HEK293 (cell line): ENCODE results near the gene SULT2B1.

Experiments
- BCL11B ChIP-seq: fragments of 450-650 bp; formaldehyde crosslinking; IDR thresholded peaks from 2 replicates; pipeline ENCODE4 v1.5.1; 2016; ENCODE audit warnings: low read depth, missing biosample characterization, missing genetic modification characterization
- GLIS2 ChIP-seq: fragments of 450-650 bp; formaldehyde crosslinking; IDR thresholded peaks from 2 replicates; pipeline ENCODE4 v1.5.1; 2016; ENCODE audit warnings: missing biosample characterization, missing genetic modification characterization
- MYNN ChIP-seq: fragments of 450-650 bp; formaldehyde crosslinking; IDR thresholded peaks from 2 replicates; pipeline ENCODE4 v1.5.1; 2016; ENCODE audit warnings: missing biosample characterization, missing genetic modification characterization, borderline replicate concordance
- SALL2 ChIP-seq: fragments of 450-650 bp; formaldehyde crosslinking; IDR thresholded peaks from 2 replicates; pipeline ENCODE4 v1.5.0; 2017; ENCODE audit warnings: missing biosample characterization, mild to moderate bottlenecking, missing genetic modification characterization, borderline replicate concordance
- SP3 ChIP-seq: fragments of 450-650 bp; formaldehyde crosslinking; IDR thresholded peaks from 2 replicates; pipeline ENCODE4 v1.5.1; 2016; ENCODE audit warnings: missing biosample characterization, missing genetic modification characterization
- WT1 ChIP-seq: fragments of 450-650 bp; formaldehyde crosslinking; IDR thresholded peaks from 2 replicates; pipeline ENCODE4 v1.5.1; 2016; ENCODE audit warnings: missing biosample characterization, missing genetic modification characterization
- ZBTB17 ChIP-seq: fragments of 450-650 bp; formaldehyde crosslinking; IDR thresholded peaks from 2 replicates; pipeline ENCODE4 v1.5.1; 2016; ENCODE audit warnings: missing biosample characterization, missing genetic modification characterization
- ZBTB21 ChIP-seq: fragments of 450-650 bp; formaldehyde crosslinking; IDR thresholded peaks from 2 replicates; pipeline ENCODE4 v1.5.1; 2017; ENCODE audit warnings: missing biosample characterization, missing genetic modification characterization
- ZBTB8A ChIP-seq: fragments of 450-650 bp; formaldehyde crosslinking; IDR thresholded peaks from 2 replicates; pipeline ENCODE4 v1.5.1; 2016; ENCODE audit warnings: missing biosample characterization, missing genetic modification characterization
- ZFP69B ChIP-seq: fragments of 450-650 bp; formaldehyde crosslinking; IDR thresholded peaks from 2 replicates; pipeline ENCODE4 v1.5.1; 2016; ENCODE audit warnings: missing biosample characterization, missing genetic modification characterization
- ZIC2 ChIP-seq: fragments of 450-650 bp; formaldehyde crosslinking; IDR thresholded peaks from 2 replicates; pipeline ENCODE4 v1.5.1; 2016; ENCODE audit warnings: missing biosample characterization, missing genetic modification characterization
- ZNF132 ChIP-seq: fragments of 450-650 bp; formaldehyde crosslinking; IDR thresholded peaks from 2 replicates; pipeline ENCODE4 v1.5.1; 2017; ENCODE audit warnings: missing biosample characterization, missing genetic modification characterization, borderline replicate concordance
- ZNF248 ChIP-seq: fragments of 450-650 bp; formaldehyde crosslinking; IDR thresholded peaks from 2 replicates; pipeline ENCODE4 v1.5.1; 2017; ENCODE audit warnings: missing biosample characterization, missing genetic modification characterization
- ZNF274 ChIP-seq, 2 experiments: fragments of 200-500 bp in 1 of 2; fragments of 450-650 bp in 1 of 2; sonication (Bioruptor generic) in 1 of 2; formaldehyde crosslinking in 1 of 2; IDR thresholded peaks; 2 replicates each; pipeline versions ENCODE4 v1.5.1 to v1.6.1; 2014 to 2016; ENCODE audit warnings: borderline replicate concordance in 1 of 2, inconsistent platforms in 1 of 2, low read length in 1 of 2, missing biosample characterization in 1 of 2, missing genetic modification characterization in 1 of 2
- ZNF311 ChIP-seq: fragments of 450-650 bp; formaldehyde crosslinking; IDR thresholded peaks from 2 replicates; pipeline ENCODE4 v1.5.1; 2017; ENCODE audit warnings: missing biosample characterization, missing genetic modification characterization, borderline replicate concordance
- ZNF37A ChIP-seq: fragments of 450-650 bp; IDR thresholded peaks from 2 replicates; pipeline ENCODE4 v1.5.1; 2018; ENCODE audit warnings: missing biosample characterization, missing genetic modification characterization
- ZNF530 ChIP-seq: fragments of 450-650 bp; formaldehyde crosslinking; IDR thresholded peaks from 2 replicates; pipeline ENCODE4 v1.5.1; 2016; ENCODE audit warnings: low read depth, missing biosample characterization, missing genetic modification characterization
- ZNF548 ChIP-seq: fragments of 450-650 bp; formaldehyde crosslinking; IDR thresholded peaks from 2 replicates; pipeline ENCODE4 v1.5.1; 2016; ENCODE audit warnings: missing biosample characterization, missing genetic modification characterization
- ZNF707 ChIP-seq: fragments of 450-650 bp; formaldehyde crosslinking; IDR thresholded peaks from 2 replicates; pipeline ENCODE4 v1.5.1; 2016; ENCODE audit warnings: missing biosample characterization, missing genetic modification characterization
- ZNF777 ChIP-seq: fragments of 450-650 bp; formaldehyde crosslinking; IDR thresholded peaks from 2 replicates; pipeline ENCODE4 v1.5.1; 2017; ENCODE audit warnings: missing biosample characterization, missing genetic modification characterization, borderline replicate concordance
- ZSCAN30 ChIP-seq: fragments of 450-650 bp; IDR thresholded peaks from 2 replicates; pipeline ENCODE4 v1.5.1; 2018; ENCODE audit warnings: missing biosample characterization, mild to moderate bottlenecking, missing genetic modification characterization, moderate library complexity
- TF ChIP-seq, protein P1 (sequence below): fragments of 450-650 bp; formaldehyde crosslinking; IDR thresholded peaks from 2 replicates; pipeline ENCODE4 v1.5.1; 2016; ENCODE audit warnings: missing biosample characterization, missing genetic modification characterization
- TF ChIP-seq, protein P2 (sequence below): fragments of 450-650 bp; formaldehyde crosslinking; IDR thresholded peaks from 2 replicates; pipeline ENCODE4 v1.5.1; 2016; ENCODE audit warnings: missing biosample characterization, missing genetic modification characterization, borderline replicate concordance
- TF ChIP-seq, protein P3 (sequence below): fragments of 450-650 bp; formaldehyde crosslinking; IDR thresholded peaks from 2 replicates; pipeline ENCODE4 v1.5.1; 2016; ENCODE audit warnings: missing biosample characterization, missing genetic modification characterization
- TF ChIP-seq, protein P4 (sequence below): fragments of 450-650 bp; formaldehyde crosslinking; IDR thresholded peaks from 2 replicates; pipeline ENCODE4 v1.5.1; 2016; ENCODE audit warnings: missing biosample characterization, missing genetic modification characterization
- TF ChIP-seq, protein P5 (sequence below): fragments of 450-650 bp; formaldehyde crosslinking; IDR thresholded peaks from 2 replicates; pipeline ENCODE4 v1.5.1; 2016; ENCODE audit warnings: missing biosample characterization, missing genetic modification characterization, low read depth

Gene SULT2B1

DNA sequence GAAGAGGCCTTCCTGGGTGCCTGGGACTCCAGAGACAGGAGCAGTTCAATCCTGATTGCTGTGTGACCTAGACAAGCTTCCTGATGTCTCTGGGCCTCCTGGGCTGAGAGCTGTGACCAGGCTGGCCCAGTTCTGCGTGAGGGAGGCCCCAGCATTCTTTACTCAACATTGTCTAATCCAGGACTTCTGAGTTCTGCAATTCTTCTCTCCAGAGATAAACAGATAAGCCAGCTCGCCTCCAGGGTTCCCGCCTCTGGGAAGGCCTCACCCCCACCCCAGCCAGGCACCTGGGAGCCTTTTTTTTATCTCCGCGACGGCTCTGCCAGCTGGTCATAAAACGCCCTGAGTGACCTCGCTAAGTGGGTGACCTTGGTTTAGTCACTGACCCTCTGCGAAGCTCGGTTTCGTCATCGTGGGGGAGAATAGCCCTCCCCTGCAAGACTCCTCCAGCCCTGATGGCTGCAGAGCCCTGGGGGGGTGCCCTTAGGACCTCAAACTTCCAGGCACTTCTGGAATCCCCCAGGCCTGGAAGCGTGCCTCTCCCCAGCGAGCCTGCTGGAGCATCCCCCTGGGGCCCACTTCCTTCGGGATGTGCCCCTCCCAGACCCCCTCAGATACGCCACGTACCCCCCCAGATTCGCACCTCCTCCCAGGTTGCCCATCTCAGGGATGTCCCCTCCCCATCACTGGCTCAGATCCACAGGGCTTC, 1.9 kb downstream of the SULT2B1 start (continued):
- TF ChIP-seq, protein P1, sequence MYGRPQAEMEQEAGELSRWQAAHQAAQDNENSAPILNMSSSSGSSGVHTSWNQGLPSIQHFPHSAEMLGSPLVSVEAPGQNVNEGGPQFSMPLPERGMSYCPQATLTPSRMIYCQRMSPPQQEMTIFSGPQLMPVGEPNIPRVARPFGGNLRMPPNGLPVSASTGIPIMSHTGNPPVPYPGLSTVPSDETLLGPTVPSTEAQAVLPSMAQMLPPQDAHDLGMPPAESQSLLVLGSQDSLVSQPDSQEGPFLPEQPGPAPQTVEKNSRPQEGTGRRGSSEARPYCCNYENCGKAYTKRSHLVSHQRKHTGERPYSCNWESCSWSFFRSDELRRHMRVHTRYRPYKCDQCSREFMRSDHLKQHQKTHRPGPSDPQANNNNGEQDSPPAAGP (tag by site-specific recombination) = no peak
- TF ChIP-seq ZNF707 (tag by site-specific recombination) = no peak
- TF ChIP-seq MYNN (tag by site-specific recombination) = no peak
- TF ChIP-seq ZNF37A (tag by site-specific recombination) = no peak
- no peak for TF ChIP-seq WT1
- peak; percentile 25; the same call in 1 of the 2 replicates for TF ChIP-seq ZBTB17 (tag by site-specific recombination)
- TF ChIP-seq ZBTB21 (tag by site-specific recombination) = no peak
- TF ChIP-seq, protein P2, sequence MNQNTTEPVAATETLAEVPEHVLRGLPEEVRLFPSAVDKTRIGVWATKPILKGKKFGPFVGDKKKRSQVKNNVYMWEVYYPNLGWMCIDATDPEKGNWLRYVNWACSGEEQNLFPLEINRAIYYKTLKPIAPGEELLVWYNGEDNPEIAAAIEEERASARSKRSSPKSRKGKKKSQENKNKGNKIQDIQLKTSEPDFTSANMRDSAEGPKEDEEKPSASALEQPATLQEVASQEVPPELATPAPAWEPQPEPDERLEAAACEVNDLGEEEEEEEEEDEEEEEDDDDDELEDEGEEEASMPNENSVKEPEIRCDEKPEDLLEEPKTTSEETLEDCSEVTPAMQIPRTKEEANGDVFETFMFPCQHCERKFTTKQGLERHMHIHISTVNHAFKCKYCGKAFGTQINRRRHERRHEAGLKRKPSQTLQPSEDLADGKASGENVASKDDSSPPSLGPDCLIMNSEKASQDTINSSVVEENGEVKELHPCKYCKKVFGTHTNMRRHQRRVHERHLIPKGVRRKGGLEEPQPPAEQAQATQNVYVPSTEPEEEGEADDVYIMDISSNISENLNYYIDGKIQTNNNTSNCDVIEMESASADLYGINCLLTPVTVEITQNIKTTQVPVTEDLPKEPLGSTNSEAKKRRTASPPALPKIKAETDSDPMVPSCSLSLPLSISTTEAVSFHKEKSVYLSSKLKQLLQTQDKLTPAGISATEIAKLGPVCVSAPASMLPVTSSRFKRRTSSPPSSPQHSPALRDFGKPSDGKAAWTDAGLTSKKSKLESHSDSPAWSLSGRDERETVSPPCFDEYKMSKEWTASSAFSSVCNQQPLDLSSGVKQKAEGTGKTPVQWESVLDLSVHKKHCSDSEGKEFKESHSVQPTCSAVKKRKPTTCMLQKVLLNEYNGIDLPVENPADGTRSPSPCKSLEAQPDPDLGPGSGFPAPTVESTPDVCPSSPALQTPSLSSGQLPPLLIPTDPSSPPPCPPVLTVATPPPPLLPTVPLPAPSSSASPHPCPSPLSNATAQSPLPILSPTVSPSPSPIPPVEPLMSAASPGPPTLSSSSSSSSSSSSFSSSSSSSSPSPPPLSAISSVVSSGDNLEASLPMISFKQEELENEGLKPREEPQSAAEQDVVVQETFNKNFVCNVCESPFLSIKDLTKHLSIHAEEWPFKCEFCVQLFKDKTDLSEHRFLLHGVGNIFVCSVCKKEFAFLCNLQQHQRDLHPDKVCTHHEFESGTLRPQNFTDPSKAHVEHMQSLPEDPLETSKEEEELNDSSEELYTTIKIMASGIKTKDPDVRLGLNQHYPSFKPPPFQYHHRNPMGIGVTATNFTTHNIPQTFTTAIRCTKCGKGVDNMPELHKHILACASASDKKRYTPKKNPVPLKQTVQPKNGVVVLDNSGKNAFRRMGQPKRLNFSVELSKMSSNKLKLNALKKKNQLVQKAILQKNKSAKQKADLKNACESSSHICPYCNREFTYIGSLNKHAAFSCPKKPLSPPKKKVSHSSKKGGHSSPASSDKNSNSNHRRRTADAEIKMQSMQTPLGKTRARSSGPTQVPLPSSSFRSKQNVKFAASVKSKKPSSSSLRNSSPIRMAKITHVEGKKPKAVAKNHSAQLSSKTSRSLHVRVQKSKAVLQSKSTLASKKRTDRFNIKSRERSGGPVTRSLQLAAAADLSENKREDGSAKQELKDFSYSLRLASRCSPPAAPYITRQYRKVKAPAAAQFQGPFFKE (tag by site-specific recombination) = no peak
- TF ChIP-seq, protein P3, sequence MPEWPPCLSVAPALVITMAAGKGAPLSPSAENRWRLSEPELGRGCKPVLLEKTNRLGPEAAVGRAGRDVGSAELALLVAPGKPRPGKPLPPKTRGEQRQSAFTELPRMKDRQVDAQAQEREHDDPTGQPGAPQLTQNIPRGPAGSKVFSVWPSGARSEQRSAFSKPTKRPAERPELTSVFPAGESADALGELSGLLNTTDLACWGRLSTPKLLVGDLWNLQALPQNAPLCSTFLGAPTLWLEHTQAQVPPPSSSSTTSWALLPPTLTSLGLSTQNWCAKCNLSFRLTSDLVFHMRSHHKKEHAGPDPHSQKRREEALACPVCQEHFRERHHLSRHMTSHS = no peak
- TF ChIP-seq ZNF530 (tag by site-specific recombination) = no peak
- no peak; the same call in 1 of the 2 replicates for TF ChIP-seq SP3 (tag by site-specific recombination)
- no peak for TF ChIP-seq SALL2 (tag by site-specific recombination)
- TF ChIP-seq GLIS2 (tag by site-specific recombination) = peak; percentile 81
- no peak for TF ChIP-seq ZNF548 (tag by site-specific recombination)
- no peak; the same call in 1 of the 2 replicates for TF ChIP-seq ZSCAN30 (tag by site-specific recombination)
- no peak for TF ChIP-seq ZNF132 (tag by site-specific recombination)
- no peak for TF ChIP-seq ZNF311 (tag by site-specific recombination)
- TF ChIP-seq ZIC2 (tag by site-specific recombination) = peak; percentile 50
- TF ChIP-seq, protein P4, sequence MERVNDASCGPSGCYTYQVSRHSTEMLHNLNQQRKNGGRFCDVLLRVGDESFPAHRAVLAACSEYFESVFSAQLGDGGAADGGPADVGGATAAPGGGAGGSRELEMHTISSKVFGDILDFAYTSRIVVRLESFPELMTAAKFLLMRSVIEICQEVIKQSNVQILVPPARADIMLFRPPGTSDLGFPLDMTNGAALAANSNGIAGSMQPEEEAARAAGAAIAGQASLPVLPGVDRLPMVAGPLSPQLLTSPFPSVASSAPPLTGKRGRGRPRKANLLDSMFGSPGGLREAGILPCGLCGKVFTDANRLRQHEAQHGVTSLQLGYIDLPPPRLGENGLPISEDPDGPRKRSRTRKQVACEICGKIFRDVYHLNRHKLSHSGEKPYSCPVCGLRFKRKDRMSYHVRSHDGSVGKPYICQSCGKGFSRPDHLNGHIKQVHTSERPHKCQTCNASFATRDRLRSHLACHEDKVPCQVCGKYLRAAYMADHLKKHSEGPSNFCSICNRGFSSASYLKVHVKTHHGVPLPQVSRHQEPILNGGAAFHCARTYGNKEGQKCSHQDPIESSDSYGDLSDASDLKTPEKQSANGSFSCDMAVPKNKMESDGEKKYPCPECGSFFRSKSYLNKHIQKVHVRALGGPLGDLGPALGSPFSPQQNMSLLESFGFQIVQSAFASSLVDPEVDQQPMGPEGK = peak; percentile 72; the same call in 1 of the 2 replicates
- TF ChIP-seq ZNF248 (tag by site-specific recombination) = no peak
- TF ChIP-seq ZBTB8A (tag by site-specific recombination) = peak; percentile 23; the same call in 1 of the 2 replicates
- TF ChIP-seq ZNF274 (IDR thresholded peaks at IDR 0.05; ENCODE audit: low read length) = no peak
- TF ChIP-seq ZNF274 (tag by site-specific recombination; IDR thresholded peaks at IDR 0.05; ENCODE audit: borderline replicate concordance) = no peak
- TF ChIP-seq ZNF777 = no peak
- TF ChIP-seq, protein P5, sequence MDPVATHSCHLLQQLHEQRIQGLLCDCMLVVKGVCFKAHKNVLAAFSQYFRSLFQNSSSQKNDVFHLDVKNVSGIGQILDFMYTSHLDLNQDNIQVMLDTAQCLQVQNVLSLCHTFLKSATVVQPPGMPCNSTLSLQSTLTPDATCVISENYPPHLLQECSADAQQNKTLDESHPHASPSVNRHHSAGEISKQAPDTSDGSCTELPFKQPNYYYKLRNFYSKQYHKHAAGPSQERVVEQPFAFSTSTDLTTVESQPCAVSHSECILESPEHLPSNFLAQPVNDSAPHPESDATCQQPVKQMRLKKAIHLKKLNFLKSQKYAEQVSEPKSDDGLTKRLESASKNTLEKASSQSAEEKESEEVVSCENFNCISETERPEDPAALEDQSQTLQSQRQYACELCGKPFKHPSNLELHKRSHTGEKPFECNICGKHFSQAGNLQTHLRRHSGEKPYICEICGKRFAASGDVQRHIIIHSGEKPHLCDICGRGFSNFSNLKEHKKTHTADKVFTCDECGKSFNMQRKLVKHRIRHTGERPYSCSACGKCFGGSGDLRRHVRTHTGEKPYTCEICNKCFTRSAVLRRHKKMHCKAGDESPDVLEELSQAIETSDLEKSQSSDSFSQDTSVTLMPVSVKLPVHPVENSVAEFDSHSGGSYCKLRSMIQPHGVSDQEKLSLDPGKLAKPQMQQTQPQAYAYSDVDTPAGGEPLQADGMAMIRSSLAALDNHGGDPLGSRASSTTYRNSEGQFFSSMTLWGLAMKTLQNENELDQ (tag by site-specific recombination) = no peak
- no peak for TF ChIP-seq BCL11B (tag by site-specific recombination)
- 0 out of 2 replicates have a peak, but pooled peaks have one; percentile 12 for TF ChIP-seq ZFP69B (tag by site-specific recombination)
